ENCODE measurements around the gene MRPL34.

The MRPL34 gene

GRCh38 chr19:17311455-17312188, 6.0 kb downstream of the MRPL34 start:
- no peak for DNase-seq

GRCh38 chr19:17312189-17313113, 6.8 kb downstream of the MRPL34 start:
- no peak for DNase-seq

GRCh38 chr19:17314007-17314593, 8.4 kb downstream of the MRPL34 start:
- no peak for DNase-seq

- DNase-seq: no peak
Observed at GRCh38 chr19:17318966-17319365, 13.3 kb downstream of the MRPL34 start.

- DNase-seq: no peak
Observed at GRCh38 chr19:17319473-17320238, 14.0 kb downstream of the MRPL34 start.

- DNase-seq: no peak
Observed at GRCh38 chr19:17320435-17320834, 14.8 kb downstream of the MRPL34 start.

- DNase-seq: no peak
Observed at GRCh38 chr19:17321655-17322489, 16.2 kb downstream of the MRPL34 start.

GRCh38 chr19:17322854-17323253, 17.2 kb downstream of the MRPL34 start:
- no peak for DNase-seq

GRCh38 chr19:17323300-17323963, 17.8 kb downstream of the MRPL34 start:
- no peak for DNase-seq

- DNase-seq: no peak
Observed at GRCh38 chr19:17323964-17324332, 18.3 kb downstream of the MRPL34 start.

- DNase-seq: no peak
Observed at GRCh38 chr19:17324357-17325114, 18.9 kb downstream of the MRPL34 start.

- DNase-seq: no peak
Observed at GRCh38 chr19:17325133-17325532, 19.5 kb downstream of the MRPL34 start.

GRCh38 chr19:17325881-17326594, 20.4 kb downstream of the MRPL34 start:
- no peak for DNase-seq

- DNase-seq: no peak
Observed at GRCh38 chr19:17326595-17326966, 20.9 kb downstream of the MRPL34 start.

- no peak for DNase-seq
Observed at GRCh38 chr19:17327068-17327653, 21.5 kb downstream of the MRPL34 start.

- DNase-seq: peak; percentile 65
Observed at GRCh38 chr19:17327654-17328516, 22.2 kb downstream of the MRPL34 start.

GRCh38 chr19:17328517-17329365, 23.1 kb downstream of the MRPL34 start:
- peak; percentile 35 for DNase-seq
